Activated CD8-positive, alpha-beta memory T cell treated with anti-CD3 and anti-CD28 coated beads for 36 hours (primary cell): Measurements from ENCODE around the gene SPATS2. TPM values are rescaled to one million over a fixed set of nuclear protein-coding genes. Genes with fewer than 3 reads are reported as not detected.

Experiments
- CTCF ChIA-PET: fragments of 350-600 bp; sonication (Branson Sonifier 250); formaldehyde crosslinking; loops from one replicate; lab custom pipeline; 2021; ENCODE audit warnings: antibody characterized with exemption; lab: Charles Lee
- POLR2A ChIA-PET: fragments of 350-600 bp; sonication (Branson Sonifier 250); formaldehyde crosslinking; loops from one replicate; lab custom pipeline; 2021; ENCODE audit warnings: antibody characterized with exemption; lab: Charles Lee
- total RNA-seq, 2 experiments: library from RNA; stranded (reverse); gene quantifications; one replicate each; pipeline ENCODE4 v1.2.3, GENCODE V29; 2021

Gene SPATS2
- total RNA-seq, 2 experiments from 2014 or later: 9.6 to 11.7 TPM

- POLR2A ChIA-PET: no interaction called here
Observed at GRCh38 chr12:49563951-49564685, 196.9 kb downstream of the SPATS2 start.

GRCh38 chr12:49564686-49565405, 197.6 kb downstream of the SPATS2 start:
- ChIA-PET CTCF (interaction anchor here (1.4 kb wide), 1 partner anchor 16 kb away, joined by 3 read pairs; no protein-coding TSS in a partner anchor), POLR2A (no interaction called here)

More at GRCh38 chr12:49563951-49564685, 196.9 kb downstream of the SPATS2 start:
- CTCF ChIA-PET: interaction anchor here (1.4 kb wide), 1 partner anchor 16 kb away, joined by 3 read pairs; no protein-coding TSS in a partner anchor

- POLR2A ChIA-PET: no interaction called here
Observed at GRCh38 chr12:49565406-49566265, 198.4 kb downstream of the SPATS2 start.

GRCh38 chr12:49566361-49566760, 199.1 kb downstream of the SPATS2 start:
- ChIA-PET CTCF (interaction anchor here (0.5 to 2.5 kb wide), 7 partner anchors 14 to 779 kb away, joined by 3 to 8 read pairs (median 3); partner anchors contain the start of gene KCNH3), POLR2A (interaction anchor here (0.8 kb wide), 1 partner anchor 28 kb away, joined by 3 read pairs; no protein-coding TSS in a partner anchor)

More at GRCh38 chr12:49565406-49566265, 198.4 kb downstream of the SPATS2 start:
- CTCF ChIA-PET: interaction anchor here (0.5 to 2.5 kb wide), 2 partner anchors 14 to 778 kb away, joined by 3 to 8 read pairs; no protein-coding TSS in a partner anchor

- ChIA-PET CTCF (interaction anchor here (0.6 to 2.5 kb wide), 9 partner anchors 11 to 282 kb away, joined by 3 to 8 read pairs (median 3); partner anchors contain the start of genes KCNH3 and TMBIM6), POLR2A (interaction anchor here (0.8 to 1.0 kb wide), 2 partner anchors 29 to 174 kb away, joined by 3 read pairs; partner anchors contain the start of gene TMBIM6)
Observed at GRCh38 chr12:49567302-49567610, 200.0 kb downstream of the SPATS2 start.

GRCh38 chr12:49567611-49568441, 200.6 kb downstream of the SPATS2 start, which contains the start of gene MCRS1:
TSS of gene MCRS1 (minus strand) at chr12:49568142. CDS start at chr12:49566731, 1,411 bp downstream.
- ChIA-PET CTCF (interaction anchor here (1.0 to 2.5 kb wide), 4 partner anchors 11 to 173 kb away, joined by 3 to 8 read pairs (median 4); partner anchors contain the start of gene TMBIM6), POLR2A (interaction anchor here (1.0 kb wide), 1 partner anchor 173 kb away, joined by 3 read pairs; the partner anchor contains the start of gene TMBIM6)

GRCh38 chr12:49568442-49569162, 201.3 kb downstream of the SPATS2 start:
- CTCF ChIA-PET: no interaction called here

More at GRCh38 chr12:49568442-49569162, 201.3 kb downstream of the SPATS2 start:
- POLR2A ChIA-PET: interaction anchor here (0.5 to 0.6 kb wide), 4 partner anchors 13 to 1186 kb away, joined by 3 to 6 read pairs (median 3); no protein-coding TSS in a partner anchor

Other genes starting within 250 kb of the SPATS2 start
- gene TUBA1B, start 236.1 kb upstream of the SPATS2 start, total RNA-seq: 1,000 to 10,000 TPM; 2,411 to 2,430 TPM
- 10 to 100 TPM; 58.9 to 61.1 TPM for gene TUBA1A, start 178.4 kb upstream of the SPATS2 start, total RNA-seq
- gene TUBA1C, start 102.4 kb upstream of the SPATS2 start, total RNA-seq: 100 to 1,000 TPM; 340 to 347 TPM
- not detected for gene PRPH, start 72.3 kb upstream of the SPATS2 start, total RNA-seq
- 10 to 100 TPM; 42.7 to 44.4 TPM for gene TROAP, start 44.2 kb upstream of the SPATS2 start, total RNA-seq
- gene C1QL4, start 30.3 kb upstream of the SPATS2 start, total RNA-seq: not detected
- gene DNAJC22, start 20.6 kb upstream of the SPATS2 start, total RNA-seq: not detected
- gene KCNH3, start 171.6 kb downstream of the SPATS2 start, total RNA-seq: 1 to 10 TPM; 5.6 to 5.8 TPM
- 10 to 100 TPM; 80.6 to 83.5 TPM for gene MCRS1, start 200.7 kb downstream of the SPATS2 start, total RNA-seq
- under 1 TPM in 1 of 2 experiments, not detected in 1; 0.17 TPM for gene FAM186B, start 238.2 kb downstream of the SPATS2 start, total RNA-seq